Measurements from ENCODE around the gene OR6C2.

DNA sequence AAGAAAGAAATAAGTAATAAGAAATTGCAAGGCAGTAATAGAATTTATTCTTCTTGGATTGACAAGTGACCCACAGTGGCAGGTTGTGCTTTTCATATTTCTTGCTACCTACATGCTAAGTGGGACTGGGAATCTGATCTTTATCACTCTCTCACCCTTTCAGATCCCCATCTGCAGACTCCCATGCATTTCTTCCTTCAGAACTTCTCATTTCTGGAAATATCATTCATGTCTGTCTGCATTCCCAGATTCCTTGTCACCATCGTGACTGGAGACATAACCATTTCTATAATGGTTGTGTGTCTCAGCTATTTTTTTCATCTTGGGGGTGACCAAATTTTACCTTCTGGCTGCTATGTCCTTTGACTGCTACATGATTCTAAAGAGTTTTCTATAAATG, 47.5 kb upstream of the OR6C2 start:
- TF ChIP-seq, protein P1, sequence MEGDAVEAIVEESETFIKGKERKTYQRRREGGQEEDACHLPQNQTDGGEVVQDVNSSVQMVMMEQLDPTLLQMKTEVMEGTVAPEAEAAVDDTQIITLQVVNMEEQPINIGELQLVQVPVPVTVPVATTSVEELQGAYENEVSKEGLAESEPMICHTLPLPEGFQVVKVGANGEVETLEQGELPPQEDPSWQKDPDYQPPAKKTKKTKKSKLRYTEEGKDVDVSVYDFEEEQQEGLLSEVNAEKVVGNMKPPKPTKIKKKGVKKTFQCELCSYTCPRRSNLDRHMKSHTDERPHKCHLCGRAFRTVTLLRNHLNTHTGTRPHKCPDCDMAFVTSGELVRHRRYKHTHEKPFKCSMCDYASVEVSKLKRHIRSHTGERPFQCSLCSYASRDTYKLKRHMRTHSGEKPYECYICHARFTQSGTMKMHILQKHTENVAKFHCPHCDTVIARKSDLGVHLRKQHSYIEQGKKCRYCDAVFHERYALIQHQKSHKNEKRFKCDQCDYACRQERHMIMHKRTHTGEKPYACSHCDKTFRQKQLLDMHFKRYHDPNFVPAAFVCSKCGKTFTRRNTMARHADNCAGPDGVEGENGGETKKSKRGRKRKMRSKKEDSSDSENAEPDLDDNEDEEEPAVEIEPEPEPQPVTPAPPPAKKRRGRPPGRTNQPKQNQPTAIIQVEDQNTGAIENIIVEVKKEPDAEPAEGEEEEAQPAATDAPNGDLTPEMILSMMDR (IDR thresholded peaks at IDR 0.05; ENCODE audit: low read length), result no peak
- no peak for TF ChIP-seq EZH2 (optimal IDR thresholded peaks at IDR 0.05; ENCODE audit: low read depth, low read length)
